GM13976 (cell line): ENCODE data around the gene HAAO.

Experiments
- DNase-seq: peaks from one replicate; pipeline ENCODE4 v3.0.0; 2012; ENCODE audit warnings: low spot score
- in situ Hi-C: fragments of 300-500 bp; cut with MboI; formaldehyde crosslinking; loops from one replicate; pipeline ENCODE4 v1.12.0; 2022; ENCODE audit warnings: low sequenced_read_pairs, mixed read lengths, inconsistent platforms; ENCODE audit not compliant: unreplicated experiment
- TF ChIP-seq, protein P1 (sequence below): IDR thresholded peaks from 2 replicates; pipeline ENCODE4 v1.5.1; 2012; ENCODE audit warnings: borderline replicate concordance, mild to moderate bottlenecking; ENCODE audit not compliant: insufficient read depth; ENCODE audit errors: extremely low read depth, missing control alignments, control extremely low read depth

Gene HAAO

DNA sequence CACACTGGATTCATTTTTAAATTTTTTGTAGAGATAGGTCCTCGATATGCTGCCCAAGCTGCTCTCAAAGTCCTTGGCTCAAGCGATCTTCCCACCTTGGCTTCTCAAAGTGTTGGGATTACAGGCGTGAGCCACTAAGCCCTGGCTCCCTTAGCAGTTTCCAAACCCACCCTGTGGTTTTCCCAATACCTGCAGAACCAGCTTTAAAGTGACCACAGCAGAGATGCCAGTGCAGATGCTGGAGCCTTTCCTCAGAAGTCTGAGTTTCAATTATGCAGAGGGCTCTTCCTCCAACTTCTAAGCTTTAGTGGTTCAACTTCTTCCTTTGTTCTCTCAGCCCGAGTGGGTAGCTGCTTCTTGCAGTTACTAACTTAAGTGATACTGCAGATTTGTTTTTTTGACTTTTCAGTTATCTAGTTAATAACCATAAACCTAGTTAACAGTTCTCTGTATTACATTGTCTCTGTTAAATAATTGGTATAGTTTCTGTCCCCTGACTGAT, 8.1 kb upstream of the HAAO start:
- no peak for DNase-seq
- TF ChIP-seq, protein P1, sequence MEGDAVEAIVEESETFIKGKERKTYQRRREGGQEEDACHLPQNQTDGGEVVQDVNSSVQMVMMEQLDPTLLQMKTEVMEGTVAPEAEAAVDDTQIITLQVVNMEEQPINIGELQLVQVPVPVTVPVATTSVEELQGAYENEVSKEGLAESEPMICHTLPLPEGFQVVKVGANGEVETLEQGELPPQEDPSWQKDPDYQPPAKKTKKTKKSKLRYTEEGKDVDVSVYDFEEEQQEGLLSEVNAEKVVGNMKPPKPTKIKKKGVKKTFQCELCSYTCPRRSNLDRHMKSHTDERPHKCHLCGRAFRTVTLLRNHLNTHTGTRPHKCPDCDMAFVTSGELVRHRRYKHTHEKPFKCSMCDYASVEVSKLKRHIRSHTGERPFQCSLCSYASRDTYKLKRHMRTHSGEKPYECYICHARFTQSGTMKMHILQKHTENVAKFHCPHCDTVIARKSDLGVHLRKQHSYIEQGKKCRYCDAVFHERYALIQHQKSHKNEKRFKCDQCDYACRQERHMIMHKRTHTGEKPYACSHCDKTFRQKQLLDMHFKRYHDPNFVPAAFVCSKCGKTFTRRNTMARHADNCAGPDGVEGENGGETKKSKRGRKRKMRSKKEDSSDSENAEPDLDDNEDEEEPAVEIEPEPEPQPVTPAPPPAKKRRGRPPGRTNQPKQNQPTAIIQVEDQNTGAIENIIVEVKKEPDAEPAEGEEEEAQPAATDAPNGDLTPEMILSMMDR, result no peak
- in situ Hi-C loops, result no loop called here

DNA sequence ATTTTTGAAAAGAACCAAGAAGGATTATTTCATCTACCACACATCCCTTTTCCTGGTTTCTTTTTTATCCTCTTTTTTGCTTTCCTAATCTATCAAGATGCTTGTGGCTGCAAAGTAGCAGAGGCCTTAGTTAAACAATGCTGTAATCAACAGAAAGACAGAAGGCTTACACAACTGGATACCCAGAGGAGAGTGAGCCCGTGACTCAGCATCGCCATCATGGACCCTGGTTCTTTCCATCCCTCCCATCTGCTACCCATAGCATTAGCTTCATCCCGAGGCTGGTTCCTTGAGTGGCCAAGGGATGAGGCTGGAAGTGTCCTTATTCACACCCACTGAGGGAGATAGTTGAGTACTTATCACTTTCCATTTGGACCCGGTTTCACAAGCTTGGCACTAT, 7.5 kb upstream of the HAAO start:
- in situ Hi-C loops, result no loop called here
- no peak for DNase-seq
- TF ChIP-seq, protein P1, result no peak

GRCh38 chr2:42797281-42797680, 4.9 kb upstream of the HAAO start:
- in situ Hi-C loops, result no loop called here
- TF ChIP-seq, protein P1, result no peak
- no peak for DNase-seq

GRCh38 chr2:42796427-42797248, 4.3 kb upstream of the HAAO start:
- peak; percentile 65 for DNase-seq
- in situ Hi-C loops, result no loop called here
- TF ChIP-seq, protein P1, result no peak

GRCh38 chr2:42795841-42796301, 3.5 kb upstream of the HAAO start:
- no peak for DNase-seq
- TF ChIP-seq, protein P1, result no peak
- in situ Hi-C loops, result no loop called here

GRCh38 chr2:42795275-42795674, 2.9 kb upstream of the HAAO start:
- TF ChIP-seq, protein P1, result no peak
- in situ Hi-C loops, result no loop called here
- no peak for DNase-seq
